ENCODE measurements around the gene APOA1.

The APOA1 gene

GRCh38 chr11:116861539-116861938, 24.1 kb upstream of the APOA1 start:
- no peak for FAIRE-seq
- no peak for TF ChIP-seq TAF1 (IDR thresholded peaks at IDR 0.05; ENCODE audit: low read depth, low read length)
- TF ChIP-seq POU2F2 (IDR thresholded peaks at IDR 0.05; ENCODE audit: low read depth, low read length), result no peak
- no peak for TF ChIP-seq PAX5 (IDR thresholded peaks at IDR 0.05; ENCODE audit: insufficient read depth, low read length, severe bottlenecking)
- TF ChIP-seq POLR2A (IDR thresholded peaks at IDR 0.05; ENCODE audit: low read depth, low read length), result no peak
- TF ChIP-seq POLR2AphosphoS5 (IDR thresholded peaks at IDR 0.05; ENCODE audit: low read depth, low read length), result no peak
- TF ChIP-seq SPI1 (IDR thresholded peaks at IDR 0.05; ENCODE audit: low read depth, low read length), result no peak
- DNase-seq (ENCODE audit: insufficient read length, low spot score), result no peak

- DNase-seq (ENCODE audit: insufficient read length, low spot score) (no peak), FAIRE-seq (no peak)
- TF ChIP-seq POLR2A (IDR thresholded peaks at IDR 0.05; ENCODE audit: low read depth, low read length), result no peak
- TF ChIP-seq TAF1 (IDR thresholded peaks at IDR 0.05; ENCODE audit: low read depth, low read length), result no peak
- no peak for TF ChIP-seq SPI1 (IDR thresholded peaks at IDR 0.05; ENCODE audit: low read depth, low read length)
- no peak for TF ChIP-seq POU2F2 (IDR thresholded peaks at IDR 0.05; ENCODE audit: low read depth, low read length)
- no peak for TF ChIP-seq PAX5 (IDR thresholded peaks at IDR 0.05; ENCODE audit: insufficient read depth, low read length, severe bottlenecking)
- no peak for TF ChIP-seq POLR2AphosphoS5 (IDR thresholded peaks at IDR 0.05; ENCODE audit: low read depth, low read length)
These were observed 22.9 kb upstream of the APOA1 start for GRCh38 chr11:116860303-116860702.

GRCh38 chr11:116859175-116859574, 21.8 kb upstream of the APOA1 start:
- DNase-seq (ENCODE audit: insufficient read length, low spot score), result no peak
- no peak for FAIRE-seq
- TF ChIP-seq POU2F2 (IDR thresholded peaks at IDR 0.05; ENCODE audit: low read depth, low read length) (no peak), POLR2A (IDR thresholded peaks at IDR 0.05; ENCODE audit: low read depth, low read length) (no peak), TAF1 (IDR thresholded peaks at IDR 0.05; ENCODE audit: low read depth, low read length) (no peak), SPI1 (IDR thresholded peaks at IDR 0.05; ENCODE audit: low read depth, low read length) (no peak), POLR2AphosphoS5 (IDR thresholded peaks at IDR 0.05; ENCODE audit: low read depth, low read length) (no peak), PAX5 (IDR thresholded peaks at IDR 0.05; ENCODE audit: insufficient read depth, low read length, severe bottlenecking) (no peak)

- TF ChIP-seq POU2F2 (IDR thresholded peaks at IDR 0.05; ENCODE audit: low read depth, low read length) (no peak), POLR2A (IDR thresholded peaks at IDR 0.05; ENCODE audit: low read depth, low read length) (no peak), PAX5 (IDR thresholded peaks at IDR 0.05; ENCODE audit: insufficient read depth, low read length, severe bottlenecking) (no peak), SPI1 (IDR thresholded peaks at IDR 0.05; ENCODE audit: low read depth, low read length) (no peak), POLR2AphosphoS5 (IDR thresholded peaks at IDR 0.05; ENCODE audit: low read depth, low read length) (no peak), TAF1 (IDR thresholded peaks at IDR 0.05; ENCODE audit: low read depth, low read length) (no peak)
- DNase-seq (ENCODE audit: insufficient read length, low spot score) (no peak), FAIRE-seq (no peak)
These were observed 20.5 kb upstream of the APOA1 start for GRCh38 chr11:116857936-116858335.

GRCh38 chr11:116857316-116857715, 19.9 kb upstream of the APOA1 start:
- TF ChIP-seq POU2F2 (IDR thresholded peaks at IDR 0.05; ENCODE audit: low read depth, low read length) (no peak), POLR2AphosphoS5 (IDR thresholded peaks at IDR 0.05; ENCODE audit: low read depth, low read length) (no peak), TAF1 (IDR thresholded peaks at IDR 0.05; ENCODE audit: low read depth, low read length) (no peak), PAX5 (IDR thresholded peaks at IDR 0.05; ENCODE audit: insufficient read depth, low read length, severe bottlenecking) (no peak), SPI1 (IDR thresholded peaks at IDR 0.05; ENCODE audit: low read depth, low read length) (no peak), POLR2A (IDR thresholded peaks at IDR 0.05; ENCODE audit: low read depth, low read length) (no peak)
- FAIRE-seq, result no peak
- DNase-seq (ENCODE audit: insufficient read length, low spot score), result no peak

- FAIRE-seq, result peak; percentile 33
- no peak for TF ChIP-seq PAX5 (IDR thresholded peaks at IDR 0.05; ENCODE audit: insufficient read depth, low read length, severe bottlenecking)
- TF ChIP-seq POLR2A (IDR thresholded peaks at IDR 0.05; ENCODE audit: low read depth, low read length), result no peak
- no peak for TF ChIP-seq POLR2AphosphoS5 (IDR thresholded peaks at IDR 0.05; ENCODE audit: low read depth, low read length)
- no peak for TF ChIP-seq TAF1 (IDR thresholded peaks at IDR 0.05; ENCODE audit: low read depth, low read length)
- TF ChIP-seq SPI1 (IDR thresholded peaks at IDR 0.05; ENCODE audit: low read depth, low read length), result no peak
- no peak for TF ChIP-seq POU2F2 (IDR thresholded peaks at IDR 0.05; ENCODE audit: low read depth, low read length)
- no peak for DNase-seq (ENCODE audit: insufficient read length, low spot score)
These were observed 19.0 kb upstream of the APOA1 start for GRCh38 chr11:116856423-116856822.

- no peak for TF ChIP-seq POLR2AphosphoS5 (IDR thresholded peaks at IDR 0.05; ENCODE audit: low read depth, low read length)
- TF ChIP-seq POLR2A (IDR thresholded peaks at IDR 0.05; ENCODE audit: low read depth, low read length), result no peak
- no peak for DNase-seq (ENCODE audit: insufficient read length, low spot score)
- no peak for FAIRE-seq
These were observed 18.0 kb upstream of the APOA1 start for GRCh38 chr11:116855413-116855812.

- FAIRE-seq, result peak; percentile 96
- TF ChIP-seq SPI1 (IDR thresholded peaks at IDR 0.05; ENCODE audit: low read depth, low read length) (peak; percentile 75), PAX5 (IDR thresholded peaks at IDR 0.05; ENCODE audit: insufficient read depth, low read length, severe bottlenecking) (peak; percentile 46), POLR2AphosphoS5 (IDR thresholded peaks at IDR 0.05; ENCODE audit: low read depth, low read length) (peak; percentile 57; the same call in 1 of the 2 replicates), POU2F2 (IDR thresholded peaks at IDR 0.05; ENCODE audit: low read depth, low read length) (no peak), POLR2A (IDR thresholded peaks at IDR 0.05; ENCODE audit: low read depth, low read length) (peak; percentile 41; the same call in 1 of the 2 replicates), TAF1 (IDR thresholded peaks at IDR 0.05; ENCODE audit: low read depth, low read length) (no peak)
- peak; percentile 73 for DNase-seq (ENCODE audit: insufficient read length, low spot score)
These were observed 16.1 kb upstream of the APOA1 start for GRCh38 chr11:116853461-116854073.

- TF ChIP-seq TAF1 (IDR thresholded peaks at IDR 0.05; ENCODE audit: low read depth, low read length), result 0 out of 2 replicates have a peak, but pooled peaks have one; percentile 24
- no peak for TF ChIP-seq POLR2AphosphoS5 (IDR thresholded peaks at IDR 0.05; ENCODE audit: low read depth, low read length)
- no peak for DNase-seq (ENCODE audit: insufficient read length, low spot score)
- peak; percentile 61 for FAIRE-seq
These were observed 15.0 kb upstream of the APOA1 start for GRCh38 chr11:116852261-116853031.

Data from GM12891 (cell line).